Neural progenitor cell (in vitro differentiated cells): ENCODE measurements around the gene RUNX1.

Source experiments
- CTCF ChIP-seq: fragments of 200-600 bp; sonication (generic); IDR thresholded peaks from 2 replicates; pipeline ENCODE4 v1.5.1; 2017; ENCODE audit warnings: antibody characterized with exemption, mild to moderate bottlenecking
- EZH2 ChIP-seq: fragments of 200-600 bp; sonication (generic); IDR thresholded peaks from 2 replicates; pipeline ENCODE4 v1.6.1; 2017; ENCODE audit warnings: antibody characterized with exemption, mild to moderate bottlenecking, moderate library complexity

GRCh38 chr21:34774750-34775149, 274.4 kb downstream of the RUNX1 start:
- no peak for TF ChIP-seq EZH2
- no peak for TF ChIP-seq CTCF
